K562 (cell line): ENCODE results near the gene AGAP3. TPM values are rescaled to one million over a fixed set of nuclear protein-coding genes. Genes with fewer than 3 reads are reported as not detected.

Experiments
- ASH1L ChIP-seq: fragments of 450-650 bp; IDR thresholded peaks from 2 replicates; pipeline ENCODE4 v1.6.1; 2018; ENCODE audit warnings: borderline replicate concordance, mild to moderate bottlenecking, low read depth; ENCODE audit not compliant: partially characterized antibody
- CHD2 ChIP-seq: IDR thresholded peaks from 2 replicates; pipeline ENCODE4 v1.6.1; 2011; ENCODE audit warnings: low read depth, low read length
- CHD4 ChIP-seq: fragments of 200-600 bp; sonication (generic); IDR thresholded peaks from 3 replicates; pipeline ENCODE4 v1.6.1; 2012; ENCODE audit warnings: low read depth, mild to moderate bottlenecking, mixed read lengths, low read length, inconsistent platforms; ENCODE audit not compliant: insufficient read depth, insufficient replicate concordance, poor library complexity, severe bottlenecking
- ETV5 ChIP-seq: sonication (generic); formaldehyde crosslinking; IDR thresholded peaks from 2 replicates; pipeline ENCODE4 v1.4.0; 2020; ENCODE audit warnings: low read depth, mild to moderate bottlenecking, missing genetic modification reagents
- OTX1 ChIP-seq: fragments of 450-650 bp; formaldehyde crosslinking; IDR thresholded peaks from 2 replicates; pipeline ENCODE4 v1.4.0; 2022; ENCODE audit warnings: mild to moderate bottlenecking
- SIN3A ChIP-seq, 2 experiments: fragments of 150-350 bp in 1 of 2; IDR thresholded peaks; 2 replicates each; pipeline ENCODE4 v1.6.1; 2011 to 2016; ENCODE audit warnings: borderline replicate concordance in 2 of 2, low read depth in 2 of 2, low read length in 2 of 2, mild to moderate bottlenecking in 2 of 2, moderate library complexity in 2 of 2; ENCODE audit not compliant: control insufficient read depth in 1 of 2
- SRF ChIP-seq, 2 experiments: fragments of 250-450, 450-650 bp in 1 of 2; sonication (Bioruptor Pico) in 1 of 2; sonication (generic) in 1 of 2; formaldehyde crosslinking; IDR thresholded peaks; 2 replicates each; pipeline versions ENCODE4 v1.5.0 to v1.5.1; 2020 to 2022; ENCODE audit warnings: mild to moderate bottlenecking in 1 of 2, missing genetic modification reagents in 1 of 2
- ZNF282 ChIP-seq: sonication (generic); formaldehyde crosslinking; IDR thresholded peaks from 2 replicates; pipeline ENCODE4 v1.8.1; 2023; ENCODE audit warnings: missing genetic modification reagents
- polyA plus RNA-seq, 8 experiments: library from polyadenylated mRNA; depleted of rRNA in 4 of 8; stranded (reverse) in 5 of 8; unstranded in 3 of 8; fragments of >200 nt; fragmentation: Nextera tagmentation in 2 of 8; fragmentation: Illumina TruSeq in 1 of 8; extraction: Ambion mirVana in 2 of 8; extraction: Trizol in 1 of 8; gene quantifications; 2 replicates each; pipeline versions ENCODE4 v1.2.1 to v1.2.3, GENCODE V29; 2011 to 2014; ENCODE audit warnings: inconsistent platforms in 1 of 8, missing spikeins in 1 of 8
- total RNA-seq, 7 experiments: library from RNA; depleted of rRNA in 6 of 7; stranded (reverse); fragments of >200 nt in 6 of 7; fragmentation: Illumina TruSeq in 2 of 7; extraction: Trizol in 2 of 7; gene quantifications; 2 replicates each; pipeline versions ENCODE4 v1.2.1 to v1.2.3, GENCODE V29; 2011 to 2021; ENCODE audit warnings: low replicate concordance in 1 of 7
- TF ChIP-seq, protein P1 (sequence below): fragments of 250-450 bp; sonication (Bioruptor Pico); IDR thresholded peaks from 2 replicates; pipeline ENCODE4 v1.4.0; 2020

The AGAP3 gene
- total and polyA plus RNA-seq, 9 of the 15 experiments (the other 6 are each of a cell fraction or from before 2014, with no cell fraction given) = 3.4 to 208 (median 62.2) TPM

DNA sequence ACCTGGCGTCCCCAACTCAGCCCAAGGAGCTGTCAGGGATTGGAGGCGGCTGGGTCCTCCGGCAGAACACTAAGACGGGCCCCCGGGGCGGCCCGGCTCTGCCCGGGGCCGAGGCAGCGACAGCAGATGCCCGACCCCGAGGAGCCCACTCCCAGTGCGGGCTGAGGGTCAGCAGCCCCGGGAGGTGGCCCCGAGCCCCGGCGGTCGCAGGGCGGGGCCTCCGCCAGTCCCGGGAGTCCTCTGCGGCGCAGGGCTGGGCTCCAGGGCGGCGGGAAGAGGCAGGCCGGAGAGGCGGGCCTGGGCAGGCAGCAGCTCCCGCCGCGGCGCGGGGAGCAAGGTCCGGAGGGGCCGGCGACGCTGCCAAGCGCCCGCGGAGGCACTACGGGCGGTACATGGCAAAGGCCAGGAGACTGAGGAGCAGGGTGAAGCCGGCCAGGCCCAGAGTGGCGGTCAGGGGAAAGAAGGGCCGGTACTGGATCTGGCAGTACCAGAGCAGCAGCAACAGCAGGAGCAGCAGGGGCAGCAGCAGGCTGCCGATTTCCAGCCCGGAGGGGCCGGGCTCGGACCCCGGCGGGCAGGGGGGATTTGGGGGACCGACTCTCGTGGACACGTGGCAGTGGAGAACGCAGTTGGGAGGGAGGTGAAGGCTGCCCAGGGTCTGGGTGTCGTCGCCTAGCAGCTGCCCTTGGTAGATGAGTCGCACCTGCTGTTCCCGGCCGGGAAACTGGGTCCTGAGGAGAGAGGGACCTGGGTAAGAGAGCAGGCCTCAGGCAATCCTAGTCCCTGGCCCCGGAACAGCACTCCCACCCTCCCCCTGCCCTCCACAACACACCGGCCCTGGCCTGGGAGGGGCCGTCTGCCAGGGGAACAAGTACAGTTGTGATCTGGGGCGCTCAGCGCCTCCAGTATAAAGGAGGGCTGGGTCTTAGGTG is 4.8 kb upstream of the AGAP3 start (continued):
- TF ChIP-seq CHD4 = peak; percentile 31
- TF ChIP-seq SIN3A (IDR thresholded peaks at IDR 0.05; ENCODE audit: borderline replicate concordance in 2 of 2, control insufficient read depth in 1 of 2, low read depth in 2 of 2, low read length in 2 of 2) = peak in 1 of 2 experiments; percentile 55; a peak in 2 of 4 replicates
- TF ChIP-seq CHD2 = no peak
- TF ChIP-seq ASH1L = no peak
- TF ChIP-seq, protein P1, sequence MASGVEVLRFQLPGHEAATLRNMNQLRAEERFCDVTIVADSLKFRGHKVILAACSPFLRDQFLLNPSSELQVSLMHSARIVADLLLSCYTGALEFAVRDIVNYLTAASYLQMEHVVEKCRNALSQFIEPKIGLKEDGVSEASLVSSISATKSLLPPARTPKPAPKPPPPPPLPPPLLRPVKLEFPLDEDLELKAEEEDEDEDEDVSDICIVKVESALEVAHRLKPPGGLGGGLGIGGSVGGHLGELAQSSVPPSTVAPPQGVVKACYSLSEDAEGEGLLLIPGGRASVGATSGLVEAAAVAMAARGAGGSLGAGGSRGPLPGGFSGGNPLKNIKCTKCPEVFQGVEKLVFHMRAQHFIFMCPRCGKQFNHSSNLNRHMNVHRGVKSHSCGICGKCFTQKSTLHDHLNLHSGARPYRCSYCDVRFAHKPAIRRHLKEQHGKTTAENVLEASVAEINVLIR = no peak
- peak; percentile 11; the same call in 1 of the 2 replicates for TF ChIP-seq ETV5 (CRISPR knock-in tag)
- TF ChIP-seq OTX1 (CRISPR knock-in tag) = peak; percentile 72; the same call in 1 of the 2 replicates
- no peak for TF ChIP-seq ZNF282 (CRISPR knock-in tag)
- TF ChIP-seq SRF (CRISPR knock-in tag; IDR thresholded peaks at IDR 0.05) = peak in 1 of 2 experiments; percentile 22; a peak in 1 of 4 replicates
